ENCODE results near the gene CELF4.

CELF4 gene

DNA sequence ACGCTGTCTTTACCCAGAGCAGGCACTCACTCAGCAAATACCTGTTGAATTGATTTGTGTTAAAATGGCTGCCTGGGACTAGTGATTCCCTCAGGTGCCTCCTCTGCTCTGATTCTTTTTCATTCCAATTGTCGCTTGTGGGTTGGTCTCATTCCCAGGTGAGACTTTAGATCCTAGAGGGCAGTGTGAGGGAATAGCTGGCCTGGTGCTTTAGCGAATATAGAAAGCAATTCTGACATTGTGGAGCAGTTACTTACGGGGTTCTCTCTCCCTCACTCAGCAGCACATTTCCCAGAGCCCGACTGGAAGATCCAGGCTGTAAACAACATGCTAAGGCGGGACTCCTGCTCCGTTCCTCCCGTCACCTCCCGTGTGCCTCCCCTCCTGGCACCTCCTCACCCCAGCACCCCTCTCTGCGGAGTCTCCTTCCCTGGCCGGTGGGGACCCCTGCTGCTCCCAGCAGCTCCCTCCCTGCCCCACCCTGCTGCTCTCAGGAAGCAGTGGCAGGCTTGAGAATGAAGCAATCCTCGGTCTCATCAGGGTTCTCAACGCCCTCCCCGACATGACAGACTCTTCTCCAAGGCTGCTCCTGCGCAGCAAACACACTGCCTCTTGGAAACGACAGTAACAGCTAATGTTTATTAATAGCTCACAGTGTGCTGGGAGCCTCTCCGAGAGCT is 26.9 kb downstream of the CELF4 start:
- H3K4me1 ChIP-seq (ENCODE audit: insufficient read depth, low read length): no peaks in the 10 kb centered on the region
- H3K27me3 ChIP-seq (ENCODE audit: insufficient read depth, low read length): peaks cover 34% of the 10 kb centered on the region
- no peak overlapping the region for H3K4me3 ChIP-seq (ENCODE audit: low read length)

GRCh38 chr18:37537868-37538525 is 27.6 kb downstream of the CELF4 start:
- no peaks in the 10 kb centered on the region for H3K4me1 ChIP-seq (ENCODE audit: insufficient read depth, low read length)
- no peaks in the 10 kb centered on the region for H3K36me3 ChIP-seq (ENCODE audit: insufficient read depth, low read length)
- H2AFZ ChIP-seq (ENCODE audit: low read depth, low read length): no peak overlapping the region
- H3K4me3 ChIP-seq (ENCODE audit: low read length): no peak overlapping the region
- peaks cover 34% of the 10 kb centered on the region for H3K27me3 ChIP-seq (ENCODE audit: insufficient read depth, low read length)
- H3K9me3 ChIP-seq (ENCODE audit: low read length): no peaks in the 10 kb centered on the region

More for the DNA sequence above, 26.9 kb downstream of the CELF4 start:
- no peaks in the 10 kb centered on the region for H3K9me3 ChIP-seq (ENCODE audit: low read length)
- no peak overlapping the region for H2AFZ ChIP-seq (ENCODE audit: low read depth, low read length)
- no peaks in the 10 kb centered on the region for H3K36me3 ChIP-seq (ENCODE audit: insufficient read depth, low read length)

GRCh38 chr18:37536656-37537055 is 28.9 kb downstream of the CELF4 start:
- Histone ChIP-seq H3K4me1 (ENCODE audit: insufficient read depth, low read length) (no peaks in the 10 kb centered on the region), H3K9me3 (ENCODE audit: low read length) (no peaks in the 10 kb centered on the region), H3K27me3 (ENCODE audit: insufficient read depth, low read length) (peaks cover 34% of the 10 kb centered on the region), H2AFZ (ENCODE audit: low read depth, low read length) (no peak overlapping the region), H3K36me3 (ENCODE audit: insufficient read depth, low read length) (no peaks in the 10 kb centered on the region), H3K4me3 (ENCODE audit: low read length) (no peak overlapping the region)

DNA sequence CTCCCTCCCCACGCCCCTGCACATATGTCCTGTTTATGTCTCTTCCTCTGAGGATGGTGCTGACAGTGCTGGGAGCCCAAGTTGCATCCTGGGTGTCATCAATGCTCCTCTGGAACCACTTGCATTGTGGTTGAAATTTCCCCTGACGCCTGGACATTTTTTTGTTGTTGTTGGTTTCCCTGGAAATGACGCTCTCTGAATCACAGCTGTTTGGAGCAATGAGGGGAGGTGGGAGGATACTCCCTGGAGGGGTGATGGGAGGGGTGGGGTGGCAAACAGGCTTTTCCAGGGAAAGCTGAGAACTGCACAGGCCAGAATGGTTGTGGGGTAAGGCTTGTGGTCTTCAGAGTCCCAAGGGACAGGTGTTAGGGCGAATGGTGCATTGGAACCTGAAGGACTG is 29.6 kb downstream of the CELF4 start:
- Histone ChIP-seq H3K9me3 (ENCODE audit: low read length) (no peaks in the 10 kb centered on the region), H2AFZ (ENCODE audit: low read depth, low read length) (no peak overlapping the region), H3K36me3 (ENCODE audit: insufficient read depth, low read length) (no peaks in the 10 kb centered on the region), H3K27me3 (ENCODE audit: insufficient read depth, low read length) (peaks cover 34% of the 10 kb centered on the region), H3K4me1 (ENCODE audit: insufficient read depth, low read length) (no peaks in the 10 kb centered on the region), H3K4me3 (ENCODE audit: low read length) (no peak overlapping the region)

DNA sequence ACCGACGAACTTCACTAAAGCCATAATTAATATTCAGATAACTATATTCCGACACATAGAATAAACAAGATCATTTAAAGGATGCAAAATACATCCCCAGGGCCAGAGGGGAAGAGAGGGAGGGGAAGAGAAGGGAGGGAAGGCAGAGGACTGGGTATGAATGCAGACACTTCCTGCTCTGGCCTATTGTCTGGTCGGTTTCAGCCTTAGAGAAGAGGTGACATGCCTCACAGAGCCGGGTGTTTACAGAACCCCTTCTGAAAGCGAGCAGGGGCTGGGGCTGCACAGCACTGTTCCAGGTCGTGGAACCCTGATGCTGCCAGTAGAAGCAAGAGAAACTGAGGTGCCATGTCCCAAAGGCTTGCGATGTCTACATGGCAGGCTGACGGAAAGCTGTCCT is 31.0 kb downstream of the CELF4 start:
- Histone ChIP-seq H3K4me1 (ENCODE audit: insufficient read depth, low read length) (no peaks in the 10 kb centered on the region), H3K4me3 (ENCODE audit: low read length) (no peak overlapping the region), H3K9me3 (ENCODE audit: low read length) (no peaks in the 10 kb centered on the region), H3K27me3 (ENCODE audit: insufficient read depth, low read length) (peaks cover 26% of the 10 kb centered on the region), H2AFZ (ENCODE audit: low read depth, low read length) (no peak overlapping the region), H3K36me3 (ENCODE audit: insufficient read depth, low read length) (no peaks in the 10 kb centered on the region)

- no peak overlapping the region for H3K4me3 ChIP-seq (ENCODE audit: low read length)
- H3K9me3 ChIP-seq (ENCODE audit: low read length): no peaks in the 10 kb centered on the region
- H3K27me3 ChIP-seq (ENCODE audit: insufficient read depth, low read length): peaks cover 21% of the 10 kb centered on the region
- H3K36me3 ChIP-seq (ENCODE audit: insufficient read depth, low read length): no peaks in the 10 kb centered on the region
- H2AFZ ChIP-seq (ENCODE audit: low read depth, low read length): no peak overlapping the region
- H3K4me1 ChIP-seq (ENCODE audit: insufficient read depth, low read length): no peaks in the 10 kb centered on the region
Measured at GRCh38 chr18:37533647-37534584, 31.7 kb downstream of the CELF4 start.

GRCh38 chr18:37532917-37533316 is 32.7 kb downstream of the CELF4 start:
- H2AFZ ChIP-seq (ENCODE audit: low read depth, low read length): no peak overlapping the region
- no peaks in the 10 kb centered on the region for H3K36me3 ChIP-seq (ENCODE audit: insufficient read depth, low read length)
- H3K4me1 ChIP-seq (ENCODE audit: insufficient read depth, low read length): no peaks in the 10 kb centered on the region
- no peaks in the 10 kb centered on the region for H3K9me3 ChIP-seq (ENCODE audit: low read length)
- H3K4me3 ChIP-seq (ENCODE audit: low read length): no peak overlapping the region
- H3K27me3 ChIP-seq (ENCODE audit: insufficient read depth, low read length): peaks cover 12% of the 10 kb centered on the region

DNA sequence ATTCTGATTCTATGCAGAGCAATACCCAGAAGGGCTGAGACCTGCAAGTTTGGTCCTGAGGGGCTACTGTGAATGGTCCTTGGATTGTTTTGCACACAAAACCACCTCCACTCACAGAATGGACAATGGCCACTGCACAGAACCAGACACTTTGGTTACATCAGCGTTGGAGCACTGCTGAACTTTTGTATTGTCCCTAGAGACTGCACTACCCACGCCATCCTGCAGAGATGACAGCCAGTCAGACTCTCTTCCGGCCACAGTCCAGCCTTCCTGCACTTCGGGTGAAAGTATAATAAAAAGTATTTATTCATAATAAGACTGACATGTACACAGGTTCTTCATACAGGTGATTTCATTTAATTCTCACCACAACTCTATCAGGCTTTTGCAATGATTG is 35.7 kb downstream of the CELF4 start:
- H3K9me3 ChIP-seq (ENCODE audit: low read length): no peaks in the 10 kb centered on the region
- no peaks in the 10 kb centered on the region for H3K4me1 ChIP-seq (ENCODE audit: insufficient read depth, low read length)
- H3K27me3 ChIP-seq (ENCODE audit: insufficient read depth, low read length): peaks cover 20% of the 10 kb centered on the region
- H3K4me3 ChIP-seq (ENCODE audit: low read length): no peak overlapping the region
- no peaks in the 10 kb centered on the region for H3K36me3 ChIP-seq (ENCODE audit: insufficient read depth, low read length)
- H2AFZ ChIP-seq (ENCODE audit: low read depth, low read length): no peak overlapping the region

DNA sequence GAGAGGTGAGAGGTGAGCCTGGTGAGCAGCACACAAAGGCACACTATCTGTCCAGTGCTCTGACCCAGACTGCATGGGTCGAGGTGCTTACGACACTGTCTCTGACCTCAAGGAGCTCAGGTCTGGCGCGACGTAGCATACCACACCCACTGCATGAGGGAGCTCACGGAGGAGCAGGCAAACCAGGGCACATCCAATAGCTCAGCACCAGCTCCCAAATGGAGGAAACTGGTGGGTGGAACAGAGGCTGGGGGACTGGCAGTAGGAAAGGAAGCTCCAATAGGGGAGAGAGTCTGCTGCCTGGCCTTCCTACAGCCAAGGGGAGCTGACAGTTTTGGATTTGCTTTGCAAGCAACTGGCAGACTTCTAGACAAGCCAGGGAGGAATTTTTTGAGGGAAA is 36.3 kb downstream of the CELF4 start:
- H2AFZ ChIP-seq (ENCODE audit: low read depth, low read length): no peak overlapping the region
- H3K4me1 ChIP-seq (ENCODE audit: insufficient read depth, low read length): no peaks in the 10 kb centered on the region
- no peak overlapping the region for H3K4me3 ChIP-seq (ENCODE audit: low read length)
- peaks cover 26% of the 10 kb centered on the region for H3K27me3 ChIP-seq (ENCODE audit: insufficient read depth, low read length)
- no peaks in the 10 kb centered on the region for H3K36me3 ChIP-seq (ENCODE audit: insufficient read depth, low read length)
- no peaks in the 10 kb centered on the region for H3K9me3 ChIP-seq (ENCODE audit: low read length)

- no peaks in the 10 kb centered on the region for H3K4me1 ChIP-seq (ENCODE audit: insufficient read depth, low read length)
- H3K4me3 ChIP-seq (ENCODE audit: low read length): no peak overlapping the region
- no peaks in the 10 kb centered on the region for H3K9me3 ChIP-seq (ENCODE audit: low read length)
- H3K27me3 ChIP-seq (ENCODE audit: insufficient read depth, low read length): peaks cover 37% of the 10 kb centered on the region
- no peak overlapping the region for H2AFZ ChIP-seq (ENCODE audit: low read depth, low read length)
- no peaks in the 10 kb centered on the region for H3K36me3 ChIP-seq (ENCODE audit: insufficient read depth, low read length)
Measured at GRCh38 chr18:37527395-37527794, 38.2 kb downstream of the CELF4 start.

DNA sequence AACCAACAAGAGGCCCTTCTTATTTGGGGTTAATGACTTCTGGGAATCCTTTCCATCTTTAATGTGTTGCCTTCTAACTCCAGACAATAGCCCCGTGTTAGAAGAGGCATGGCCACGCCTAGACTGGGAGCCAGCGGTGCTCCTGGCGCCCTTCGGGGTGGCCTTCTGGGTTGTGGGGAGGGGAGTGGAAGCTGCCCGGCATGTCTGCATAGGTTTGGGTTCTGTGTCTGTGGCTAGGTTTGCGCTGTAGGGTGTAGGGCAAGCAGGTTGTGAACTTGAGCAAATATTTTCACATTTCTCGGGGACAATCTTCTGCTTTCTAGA is 40.4 kb downstream of the CELF4 start:
- no peaks in the 10 kb centered on the region for H3K36me3 ChIP-seq (ENCODE audit: insufficient read depth, low read length)
- no peak overlapping the region for H2AFZ ChIP-seq (ENCODE audit: low read depth, low read length)
- no peaks in the 10 kb centered on the region for H3K9me3 ChIP-seq (ENCODE audit: low read length)
- no peak overlapping the region for H3K4me3 ChIP-seq (ENCODE audit: low read length)
- H3K4me1 ChIP-seq (ENCODE audit: insufficient read depth, low read length): no peaks in the 10 kb centered on the region
- H3K27me3 ChIP-seq (ENCODE audit: insufficient read depth, low read length): peaks cover 37% of the 10 kb centered on the region

GRCh38 chr18:37524498-37525261 is 40.9 kb downstream of the CELF4 start:
- peaks cover 43% of the 10 kb centered on the region for H3K27me3 ChIP-seq (ENCODE audit: insufficient read depth, low read length)
- H3K36me3 ChIP-seq (ENCODE audit: insufficient read depth, low read length): no peaks in the 10 kb centered on the region
- no peaks in the 10 kb centered on the region for H3K4me1 ChIP-seq (ENCODE audit: insufficient read depth, low read length)
- H3K4me3 ChIP-seq (ENCODE audit: low read length): no peak overlapping the region
- H2AFZ ChIP-seq (ENCODE audit: low read depth, low read length): no peak overlapping the region
- H3K9me3 ChIP-seq (ENCODE audit: low read length): no peaks in the 10 kb centered on the region

DNA sequence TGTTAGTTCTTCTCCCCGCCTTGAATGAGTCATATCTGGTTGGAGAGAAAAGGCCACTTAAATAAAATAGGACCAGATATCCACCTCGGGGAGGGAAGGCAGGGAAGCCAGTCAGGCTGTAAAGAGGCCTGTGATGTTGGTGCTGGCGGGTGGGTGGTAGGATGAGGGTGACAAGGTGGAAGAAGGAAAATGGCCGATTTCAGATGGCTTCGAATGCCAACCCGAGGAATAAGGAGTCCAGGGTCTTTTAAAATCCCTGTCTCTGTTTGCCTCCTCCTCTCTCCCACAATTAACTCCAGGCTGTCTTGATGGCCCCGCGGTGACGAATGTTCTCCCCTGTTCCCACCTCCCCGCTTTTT is 41.5 kb downstream of the CELF4 start:
- H3K4me1 ChIP-seq (ENCODE audit: insufficient read depth, low read length): no peaks in the 10 kb centered on the region
- no peaks in the 10 kb centered on the region for H3K36me3 ChIP-seq (ENCODE audit: insufficient read depth, low read length)
- H3K9me3 ChIP-seq (ENCODE audit: low read length): no peaks in the 10 kb centered on the region
- H3K27me3 ChIP-seq (ENCODE audit: insufficient read depth, low read length): peaks cover 43% of the 10 kb centered on the region
- no peak overlapping the region for H2AFZ ChIP-seq (ENCODE audit: low read depth, low read length)
- H3K4me3 ChIP-seq (ENCODE audit: low read length): no peak overlapping the region

Measured in neuron (in vitro differentiated cells).